Measurements from ENCODE around the gene PIGT. TPM values are rescaled to one million over a fixed set of nuclear protein-coding genes. Genes with fewer than 3 reads are reported as not detected.

The PIGT gene
- total and polyA plus RNA-seq, 10 of the 15 experiments (the other 5 are each of a cell fraction or from before 2014, with no cell fraction given), result 18.6 to 66.0 (median 35.3) TPM

DNA sequence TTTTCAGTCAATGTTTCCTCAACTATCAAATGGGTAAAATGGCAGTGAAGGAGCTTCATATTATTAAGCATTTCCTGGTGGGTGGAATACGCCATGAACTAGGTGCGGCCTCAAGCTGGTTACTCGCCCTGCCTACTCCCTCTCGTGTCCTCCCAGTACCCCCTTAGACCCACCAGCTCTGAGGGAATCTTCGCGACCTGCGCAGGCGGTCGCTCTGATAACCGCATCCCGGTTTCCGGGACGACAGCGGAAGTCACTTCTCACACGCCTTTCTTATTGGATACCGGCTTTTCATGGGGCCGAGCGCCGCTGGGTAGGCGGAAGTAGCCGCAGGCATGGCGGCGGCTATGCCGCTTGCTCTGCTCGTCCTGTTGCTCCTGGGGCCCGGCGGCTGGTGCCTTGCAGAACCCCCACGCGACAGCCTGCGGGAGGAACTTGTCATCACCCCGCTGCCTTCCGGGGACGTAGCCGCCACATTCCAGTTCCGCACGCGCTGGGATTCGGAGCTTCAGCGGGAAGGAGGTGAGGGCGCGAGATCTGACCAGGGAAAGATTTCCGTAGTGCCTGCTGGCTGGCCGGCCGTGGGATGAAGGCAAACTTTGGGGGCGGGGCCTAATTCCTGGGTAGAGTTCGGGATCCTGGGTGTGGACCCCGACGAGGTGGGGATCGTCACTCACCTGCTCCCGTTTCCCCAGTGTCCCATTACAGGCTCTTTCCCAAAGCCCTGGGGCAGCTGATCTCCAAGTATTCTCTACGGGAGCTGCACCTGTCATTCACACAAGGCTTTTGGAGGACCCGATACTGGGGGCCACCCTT lies at the start of gene PIGT (continued):
- TF ChIP-seq MYB (IDR thresholded peaks at IDR 0.05; ENCODE audit: borderline replicate concordance, low read depth, low read length) (no peak), MXI1 (IDR thresholded peaks at IDR 0.05; ENCODE audit: low read depth, low read length) (peak; percentile 93), POLR2AphosphoS2 (IDR thresholded peaks at IDR 0.05; ENCODE audit: low read depth, low read length) (peak; percentile 84; the same call in 1 of the 2 replicates), SRF (IDR thresholded peaks at IDR 0.05; ENCODE audit: low read depth in 2 of 2, low read length in 2 of 2) (0 out of 4 replicates have a peak, but pooled peaks of 1 of the 2 experiments have one; percentile 21), CREM (IDR thresholded peaks at IDR 0.05; ENCODE audit: low read depth) (peak; percentile 87), GATAD2B (conservative IDR thresholded peaks at IDR 0.05; ENCODE audit: low read depth) (peak; percentile 70)

DNA sequence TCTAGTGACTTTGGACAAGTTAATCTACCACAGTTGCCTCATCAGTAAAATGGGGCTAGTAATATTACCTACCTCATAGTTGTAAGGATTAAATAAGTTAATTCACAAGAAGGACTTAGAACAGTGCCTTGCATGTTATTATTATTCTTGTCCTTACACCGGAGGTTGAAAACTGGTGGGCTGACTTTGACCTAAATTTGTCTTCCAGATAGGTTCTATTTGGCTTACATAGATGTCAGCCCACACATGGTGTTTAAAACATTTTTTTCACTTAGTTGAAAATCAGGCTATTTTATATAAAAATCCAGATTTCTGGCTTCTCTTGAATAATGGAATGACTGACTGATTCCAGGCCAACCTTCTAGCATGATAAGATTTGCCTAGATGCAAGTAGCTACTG lies 49.7 kb upstream of the PIGT start:
- peaks cover 6 to 7% of the 10 kb centered on the region in 2 experiments; a peak in 3 of 4 replicates for H3K36me3 ChIP-seq (ENCODE audit: control insufficient read depth in 2 of 2, insufficient read depth in 2 of 2, low read length in 1 of 2)
- CTCF ChIA-PET, result interaction anchor here (0.7 to 19.4 kb wide), 10 partner anchors 7 to 405 kb away, joined by 3 to 685 read pairs (median 7); partner anchors contain the start of gene PIGT
- H3K4me3 ChIP-seq, result no peak overlapping the region
- SMC1A ChIA-PET (ENCODE audit: uncharacterized antibody, unreplicated experiment), result interaction anchor here (0.8 to 19.8 kb wide), 8 partner anchors 11 to 84 kb away, joined by 3 to 440 read pairs (median 4); no protein-coding TSS in a partner anchor
- no peak overlapping the region for H3K9ac ChIP-seq (ENCODE audit: control insufficient read depth, insufficient read depth, low read length)
- no peak overlapping the region for H3K27ac ChIP-seq (ENCODE audit: control insufficient read depth, insufficient read depth)
- no peak overlapping the region for H3K4me2 ChIP-seq (ENCODE audit: control insufficient read depth, insufficient read depth)
- no TSS peak for BruUV-seq (replicated peaks)
- no peaks in the 10 kb centered on the region; the same call in 2 of the 3 replicates for H3K9me3 ChIP-seq (replicated peaks; ENCODE audit: control insufficient read depth, insufficient read depth, low read length)
- H3K27me3 ChIP-seq (replicated peaks in 1 of 2; ENCODE audit: control insufficient read depth in 2 of 2, insufficient read depth in 2 of 2, low read length in 1 of 2), result no peaks in the 10 kb centered on the region
- POLR2A ChIA-PET, result no interaction called here
- 94% methylated on average over 1 of the region's 1 CpG for WGBS (ENCODE audit: insufficient coverage, insufficient replicate concordance, low lambda C conversion rate, missing lambda C conversion rate)
- RAD21 ChIA-PET (ENCODE audit: unreplicated experiment), result interaction anchor here (1.7 to 17.6 kb wide), 2 partner anchors 53 to 71 kb away, joined by 4 to 394 read pairs; no protein-coding TSS in a partner anchor
- ATAC-seq (no peak), FAIRE-seq (no peak), DNase-seq (ENCODE audit: low read depth, low spot score) (no peak)
- H4K20me1 ChIP-seq (ENCODE audit: control insufficient read depth, insufficient read depth), result no peaks in the 10 kb centered on the region; the same call in 1 of the 2 replicates
- peaks cover 7% of the 10 kb centered on the region for H3K79me2 ChIP-seq (ENCODE audit: control insufficient read depth, insufficient read depth, low read length)
- no peak overlapping the region for H2AFZ ChIP-seq (ENCODE audit: control insufficient read depth, low read depth, low read length)
- in situ Hi-C loops (cut with MboI), result loop anchor here (5.0 to 10.0 kb wide), 2 partner anchors 51 to 749 kb away; partner anchors contain the start of genes CD40 and PIGT
- intact Hi-C loops (cut with micrococcal nuclease; ENCODE audit: unreplicated experiment), result no loop called here
- H3K4me1 ChIP-seq (ENCODE audit: control insufficient read depth, insufficient read depth, low read length), result peaks cover 41% of the 10 kb centered on the region
- TF ChIP-seq, protein P1, sequence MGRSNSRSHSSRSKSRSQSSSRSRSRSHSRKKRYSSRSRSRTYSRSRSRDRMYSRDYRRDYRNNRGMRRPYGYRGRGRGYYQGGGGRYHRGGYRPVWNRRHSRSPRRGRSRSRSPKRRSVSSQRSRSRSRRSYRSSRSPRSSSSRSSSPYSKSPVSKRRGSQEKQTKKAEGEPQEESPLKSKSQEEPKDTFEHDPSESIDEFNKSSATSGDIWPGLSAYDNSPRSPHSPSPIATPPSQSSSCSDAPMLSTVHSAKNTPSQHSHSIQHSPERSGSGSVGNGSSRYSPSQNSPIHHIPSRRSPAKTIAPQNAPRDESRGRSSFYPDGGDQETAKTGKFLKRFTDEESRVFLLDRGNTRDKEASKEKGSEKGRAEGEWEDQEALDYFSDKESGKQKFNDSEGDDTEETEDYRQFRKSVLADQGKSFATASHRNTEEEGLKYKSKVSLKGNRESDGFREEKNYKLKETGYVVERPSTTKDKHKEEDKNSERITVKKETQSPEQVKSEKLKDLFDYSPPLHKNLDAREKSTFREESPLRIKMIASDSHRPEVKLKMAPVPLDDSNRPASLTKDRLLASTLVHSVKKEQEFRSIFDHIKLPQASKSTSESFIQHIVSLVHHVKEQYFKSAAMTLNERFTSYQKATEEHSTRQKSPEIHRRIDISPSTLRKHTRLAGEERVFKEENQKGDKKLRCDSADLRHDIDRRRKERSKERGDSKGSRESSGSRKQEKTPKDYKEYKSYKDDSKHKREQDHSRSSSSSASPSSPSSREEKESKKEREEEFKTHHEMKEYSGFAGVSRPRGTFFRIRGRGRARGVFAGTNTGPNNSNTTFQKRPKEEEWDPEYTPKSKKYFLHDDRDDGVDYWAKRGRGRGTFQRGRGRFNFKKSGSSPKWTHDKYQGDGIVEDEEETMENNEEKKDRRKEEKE (IDR thresholded peaks at IDR 0.05), result no peak
- TF ChIP-seq, protein P2, sequence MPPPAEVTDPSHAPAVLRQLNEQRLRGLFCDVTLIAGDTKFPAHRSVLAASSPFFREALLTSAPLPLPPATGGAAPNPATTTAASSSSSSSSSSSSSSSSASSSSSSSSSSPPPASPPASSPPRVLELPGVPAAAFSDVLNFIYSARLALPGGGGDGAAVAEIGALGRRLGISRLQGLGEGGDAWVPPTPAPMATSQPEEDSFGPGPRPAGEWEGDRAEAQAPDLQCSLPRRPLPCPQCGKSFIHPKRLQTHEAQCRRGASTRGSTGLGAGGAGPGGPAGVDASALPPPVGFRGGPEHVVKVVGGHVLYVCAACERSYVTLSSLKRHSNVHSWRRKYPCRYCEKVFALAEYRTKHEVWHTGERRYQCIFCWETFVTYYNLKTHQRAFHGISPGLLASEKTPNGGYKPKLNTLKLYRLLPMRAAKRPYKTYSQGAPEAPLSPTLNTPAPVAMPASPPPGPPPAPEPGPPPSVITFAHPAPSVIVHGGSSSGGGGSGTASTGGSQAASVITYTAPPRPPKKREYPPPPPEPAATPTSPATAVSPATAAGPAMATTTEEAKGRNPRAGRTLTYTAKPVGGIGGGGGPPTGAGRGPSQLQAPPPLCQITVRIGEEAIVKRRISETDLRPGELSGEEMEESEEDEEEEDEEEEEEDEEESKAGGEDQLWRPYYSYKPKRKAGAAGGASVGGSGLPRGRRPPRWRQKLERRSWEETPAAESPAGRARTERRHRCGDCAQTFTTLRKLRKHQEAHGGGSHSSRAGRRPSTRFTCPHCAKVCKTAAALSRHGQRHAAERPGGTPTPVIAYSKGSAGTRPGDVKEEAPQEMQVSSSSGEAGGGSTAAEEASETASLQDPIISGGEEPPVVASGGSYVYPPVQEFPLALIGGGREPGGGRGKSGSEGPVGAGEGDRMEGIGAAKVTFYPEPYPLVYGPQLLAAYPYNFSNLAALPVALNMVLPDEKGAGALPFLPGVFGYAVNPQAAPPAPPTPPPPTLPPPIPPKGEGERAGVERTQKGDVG (CRISPR knock-in tag; IDR thresholded peaks at IDR 0.05), result no peak
- no peak for TF ChIP-seq JUND (IDR thresholded peaks at IDR 0.05; ENCODE audit: low read depth, low read length)
- no peak for TF ChIP-seq NR2F1 (conservative IDR thresholded peaks at IDR 0.05)
- no peak for TF ChIP-seq CHD2 (IDR thresholded peaks at IDR 0.05; ENCODE audit: borderline replicate concordance, low read depth, low read length)
- no peak for TF ChIP-seq IRF4 (IDR thresholded peaks at IDR 0.05; ENCODE audit: low read depth, low read length)
- no peak for TF ChIP-seq ZNF622 (IDR thresholded peaks at IDR 0.05)
- TF ChIP-seq TCF7 (IDR thresholded peaks at IDR 0.05; ENCODE audit: borderline replicate concordance), result no peak
- no peak for TF ChIP-seq STAT1 (conservative IDR thresholded peaks at IDR 0.05)
- TF ChIP-seq PAX8 (IDR thresholded peaks at IDR 0.05), result no peak
- TF ChIP-seq BMI1 (IDR thresholded peaks at IDR 0.05; ENCODE audit: borderline replicate concordance), result no peak
